NCI-H187 (cell line): ENCODE measurements around the gene SUOX.
"Not testable (repeated sequence)": the region's sequence is repeated elsewhere in the genome, so short reads cannot be mapped to it uniquely, and the experiment has no call there.

Source experiments
- DNase-seq, 2 experiments: peaks; one replicate each; lab custom pipeline; 2025; lab: John Stamatoyannopoulos, UW

The SUOX gene

GRCh38 chr12:55983232-55983842 lies 13.7 kb upstream of the SUOX start:
- no peak for DNase-seq

- no peak for DNase-seq
Measured at GRCh38 chr12:55984861-55985260, 12.2 kb upstream of the SUOX start.

- no peak for DNase-seq
Measured at GRCh38 chr12:55985341-55985740, 11.7 kb upstream of the SUOX start.

DNA sequence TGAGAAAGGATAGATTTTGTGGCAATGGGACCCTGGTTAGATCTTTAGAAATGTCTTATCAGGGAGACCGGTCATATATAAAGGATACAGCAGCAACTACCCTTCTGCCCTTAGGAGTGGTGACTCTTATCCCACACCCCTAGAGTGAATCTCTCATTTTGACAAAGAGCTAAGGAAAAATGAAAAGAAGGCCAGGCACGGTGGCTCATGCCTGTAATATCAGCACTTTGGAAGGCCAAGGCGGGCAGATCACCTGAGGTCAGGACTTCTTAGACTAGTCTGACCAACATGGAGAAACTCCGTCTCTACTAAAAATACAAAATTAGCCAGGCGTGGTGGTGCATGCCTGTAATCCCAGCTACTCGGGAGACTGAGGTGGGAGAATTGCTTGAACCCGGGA lies 11.1 kb upstream of the SUOX start:
- DNase-seq = not testable (repeated sequence)

DNA sequence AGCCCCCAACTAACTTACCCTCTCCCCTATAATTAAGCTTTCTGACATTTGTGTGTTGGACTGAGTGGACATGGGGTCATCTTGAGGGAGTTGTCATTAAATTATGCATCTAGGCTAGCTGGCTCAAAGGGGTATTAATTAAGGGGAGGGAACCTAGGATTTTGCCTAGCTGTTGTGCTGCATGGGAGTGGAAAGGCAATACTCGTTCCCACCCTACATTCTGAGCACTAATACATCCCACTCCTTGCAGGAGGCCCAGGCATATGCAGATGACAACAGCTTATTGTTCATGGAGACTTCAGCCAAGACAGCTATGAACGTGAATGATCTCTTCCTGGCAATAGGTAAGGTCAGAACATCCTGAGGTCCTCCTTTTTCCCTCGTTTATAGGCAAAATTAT lies 6.0 kb upstream of the SUOX start:
- DNase-seq = no peak

- DNase-seq = no peak
Measured at GRCh38 chr12:55993230-55993853, 3.7 kb upstream of the SUOX start.

GRCh38 chr12:55995366-55995765 lies 1.7 kb upstream of the SUOX start:
- no peak for DNase-seq

GRCh38 chr12:55996201-55996714 lies 818 bp upstream of the SUOX start:
- peak; percentile 40 to 43 for DNase-seq

DNA sequence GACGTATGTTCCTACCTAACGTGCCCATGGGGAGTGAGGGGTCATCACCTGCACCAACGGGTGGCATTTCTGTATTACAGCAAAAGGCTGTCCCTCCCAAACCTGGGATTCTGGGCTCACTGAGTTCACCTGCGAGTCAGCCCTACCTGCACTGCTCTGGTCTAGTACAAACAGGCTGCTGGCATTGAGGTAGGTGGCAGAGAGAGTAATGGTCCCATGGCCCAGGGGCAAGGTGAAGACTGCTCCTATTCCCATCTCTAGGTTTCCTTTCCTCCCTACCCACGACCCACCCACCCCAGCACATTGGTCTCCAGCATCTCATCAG lies 421 bp downstream of the SUOX start:
- no peak for DNase-seq

DNA sequence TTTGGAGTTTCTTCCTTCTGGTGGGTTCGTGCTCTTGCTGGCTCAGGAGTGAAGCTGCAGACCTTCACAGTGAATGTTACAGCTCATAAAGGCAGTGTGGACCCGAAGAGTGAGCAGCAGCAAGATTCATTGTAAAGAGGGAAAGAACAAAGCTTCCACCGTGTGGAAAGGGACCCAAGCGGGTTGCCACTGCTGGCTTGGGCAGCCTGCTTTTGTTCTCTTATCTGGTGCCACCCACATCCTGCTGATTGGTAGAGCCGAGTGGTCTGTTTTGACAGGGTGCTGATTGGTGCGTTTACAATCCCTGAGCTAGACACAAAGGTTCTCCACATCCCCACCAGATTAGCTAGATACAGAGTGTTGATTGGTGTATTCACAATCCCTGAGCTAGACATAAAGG lies 2.4 kb downstream of the SUOX start:
- not testable (repeated sequence) for DNase-seq

DNA sequence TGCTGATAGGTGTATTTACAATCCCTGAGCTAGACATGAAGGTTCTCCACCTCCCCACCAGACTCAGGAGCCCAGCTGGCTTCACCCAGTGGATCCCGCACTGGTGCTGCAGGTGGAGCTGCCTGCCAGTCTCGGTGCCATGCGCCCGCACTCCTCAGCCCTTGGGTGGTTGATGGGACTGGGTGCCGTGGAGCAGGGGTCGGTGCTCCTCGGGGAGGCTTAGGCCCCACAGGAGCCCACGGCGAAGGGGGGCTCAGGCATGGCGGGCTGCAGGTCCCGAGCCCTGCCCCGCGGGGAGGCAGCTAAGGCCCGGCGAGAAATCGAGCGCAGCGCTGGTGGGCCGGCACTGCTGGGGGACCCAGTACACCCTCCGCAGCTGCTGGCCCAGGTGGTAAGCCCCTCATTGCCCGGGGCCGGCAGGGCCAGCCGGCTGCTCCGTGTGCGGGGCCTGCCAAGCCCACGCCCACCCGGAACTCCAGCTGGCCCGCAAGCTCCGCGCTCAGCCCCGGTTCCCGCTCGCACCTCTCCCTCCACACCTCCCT lies 3.0 kb downstream of the SUOX start:
- DNase-seq = not testable (repeated sequence)

DNA sequence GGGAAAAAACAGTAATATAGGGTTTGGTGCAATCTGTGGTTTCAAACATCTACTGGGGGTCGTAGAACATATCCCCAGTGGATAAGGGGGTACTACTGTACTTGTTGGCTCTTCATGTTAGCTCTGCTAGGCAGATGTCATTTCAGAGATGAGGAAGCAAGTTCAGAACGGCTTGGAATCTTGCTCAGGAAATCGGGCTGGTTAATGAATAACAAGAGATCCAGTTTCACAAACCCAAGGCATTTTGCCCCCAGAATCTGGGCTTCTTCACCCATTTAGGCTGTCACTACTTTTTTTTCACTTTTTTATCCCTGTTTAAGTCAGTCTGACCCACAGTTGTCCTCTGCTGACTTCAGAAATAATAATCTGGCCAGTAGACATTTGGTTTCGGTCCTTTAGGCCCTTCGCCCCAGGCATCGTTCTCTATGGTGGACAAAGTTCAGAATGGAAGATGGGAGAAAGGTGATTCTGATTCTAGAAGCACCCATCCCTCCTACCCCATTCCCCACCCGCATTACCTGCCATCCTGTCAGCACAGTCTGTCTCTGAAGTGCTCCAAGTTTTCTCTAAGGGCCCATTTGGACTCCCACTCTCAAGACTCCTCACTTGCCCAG lies 4.5 kb downstream of the SUOX start:
- DNase-seq = no peak

DNA sequence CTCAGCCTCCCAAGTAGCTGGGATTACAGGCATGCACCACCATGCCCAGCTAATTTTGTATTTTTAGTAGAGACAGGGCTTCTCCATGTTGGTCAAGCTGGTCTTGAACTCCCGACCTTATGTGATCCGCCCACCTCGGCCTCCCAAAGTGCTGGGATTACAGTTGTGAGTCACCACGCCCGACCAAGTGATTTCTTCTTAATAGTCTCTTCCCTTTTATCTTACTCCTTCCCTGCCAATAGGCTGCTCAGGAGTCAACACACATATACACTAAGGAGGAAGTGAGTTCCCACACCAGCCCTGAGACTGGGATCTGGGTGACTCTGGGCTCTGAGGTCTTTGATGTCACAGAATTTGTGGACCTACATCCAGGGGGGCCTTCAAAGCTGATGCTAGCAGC lies 6.3 kb downstream of the SUOX start:
- not testable (repeated sequence) for DNase-seq

DNA sequence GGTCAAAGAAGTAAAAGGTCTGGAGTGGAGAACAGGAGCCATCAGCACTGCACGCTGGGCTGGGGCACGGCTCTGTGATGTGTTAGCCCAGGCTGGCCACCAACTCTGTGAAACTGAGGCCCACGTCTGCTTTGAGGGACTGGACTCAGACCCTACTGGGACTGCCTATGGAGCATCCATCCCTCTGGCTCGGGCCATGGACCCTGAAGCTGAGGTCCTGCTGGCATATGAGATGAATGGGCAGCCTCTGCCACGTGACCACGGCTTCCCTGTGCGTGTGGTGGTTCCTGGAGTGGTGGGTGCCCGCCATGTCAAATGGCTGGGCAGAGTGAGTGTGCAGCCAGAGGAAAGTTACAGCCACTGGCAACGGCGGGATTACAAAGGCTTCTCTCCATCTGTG lies 7.1 kb downstream of the SUOX start:
- no peak for DNase-seq

DNA sequence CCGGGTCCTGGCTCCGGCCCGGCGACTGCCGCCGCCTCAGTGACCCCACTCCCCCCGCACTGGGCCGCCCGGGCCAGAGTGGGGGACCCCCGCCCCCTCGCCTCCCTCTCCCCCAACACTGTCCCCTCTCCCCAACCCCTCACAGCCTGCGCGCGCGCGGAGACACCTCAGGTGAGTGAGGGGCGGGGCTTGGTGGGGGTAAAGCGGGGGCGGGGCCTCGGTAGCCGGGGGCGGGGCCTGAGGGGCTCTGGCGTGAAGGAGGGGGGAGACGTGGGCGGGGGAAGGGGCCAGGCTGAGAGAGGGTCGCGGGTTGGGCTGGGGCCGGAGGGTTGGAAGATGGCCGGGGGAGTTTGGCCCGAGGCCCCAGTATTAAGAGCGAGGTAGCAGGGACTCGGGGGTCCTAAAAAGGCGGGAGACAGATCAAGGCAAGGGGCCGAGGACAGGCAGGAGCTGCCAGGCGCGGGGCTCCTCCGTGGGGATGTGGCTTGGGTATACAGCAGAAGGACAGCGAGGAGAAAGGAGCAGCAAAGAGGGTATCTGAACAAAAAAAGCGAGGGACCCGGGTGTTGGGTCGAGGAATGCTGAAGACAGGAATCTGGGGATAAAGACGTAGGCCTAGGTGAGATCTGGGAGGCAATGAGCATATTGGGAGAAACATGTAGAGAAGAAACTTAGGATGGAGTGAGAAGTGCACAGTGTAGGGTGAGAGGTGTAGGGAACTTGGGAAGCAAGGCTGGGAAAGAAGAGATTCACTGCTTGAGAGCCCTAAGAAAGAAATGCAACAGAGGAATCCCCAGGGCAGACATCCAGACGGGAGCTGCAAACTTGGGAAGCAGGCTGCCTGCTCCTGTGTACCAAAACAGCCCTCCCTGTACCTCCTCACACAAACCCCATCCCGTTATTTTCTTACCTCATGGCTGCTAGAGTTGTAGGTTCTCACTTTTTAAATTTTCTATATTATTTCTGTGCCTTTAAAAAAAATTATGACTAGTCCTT lies 10.8 kb downstream of the SUOX start:
- DNase-seq = peak; percentile 70 to 75

- DNase-seq = no peak
Measured at GRCh38 chr12:56010111-56010570, 13.1 kb downstream of the SUOX start.

GRCh38 chr12:56011509-56012090 lies 14.5 kb downstream of the SUOX start:
- DNase-seq = no peak

DNA sequence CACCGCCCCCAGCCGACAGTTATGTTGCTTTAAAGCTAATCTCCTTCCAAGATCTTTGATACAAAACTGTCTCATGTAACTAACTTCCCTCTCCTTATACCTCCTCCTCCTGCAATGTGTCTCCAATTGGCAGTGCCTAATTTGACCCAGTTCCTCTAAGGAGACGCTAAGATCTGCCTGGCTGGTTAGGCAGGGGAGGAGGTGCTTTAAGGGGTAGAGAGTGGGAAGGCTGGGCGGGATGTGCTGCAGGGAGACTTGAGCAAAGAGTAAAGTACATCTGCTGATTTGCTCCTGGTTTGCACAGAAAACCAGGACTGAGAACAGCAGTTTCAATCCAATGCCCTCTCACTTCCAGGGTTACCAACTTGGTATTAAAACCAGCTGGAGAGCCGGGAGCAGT lies 16.4 kb downstream of the SUOX start:
- DNase-seq = no peak

DNA sequence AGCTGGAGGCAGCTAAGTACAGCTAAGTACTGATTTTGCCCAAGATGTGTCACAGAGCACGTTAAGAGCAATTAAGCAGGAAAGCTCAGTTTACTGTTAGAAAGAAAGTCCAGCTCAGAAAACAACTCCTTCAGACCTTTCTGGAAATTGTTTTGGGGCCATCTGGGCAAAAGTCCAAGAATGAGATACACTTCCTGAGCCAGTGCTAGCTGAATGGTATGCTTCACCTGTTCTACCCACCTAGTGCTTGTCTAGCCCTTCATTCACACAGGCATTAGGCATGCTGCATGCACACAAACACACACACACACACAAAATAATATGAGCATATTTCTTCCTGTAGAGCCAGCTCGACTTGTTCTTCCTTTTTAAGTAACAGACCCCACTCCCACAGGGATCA lies 17.1 kb downstream of the SUOX start:
- DNase-seq = no peak

DNA sequence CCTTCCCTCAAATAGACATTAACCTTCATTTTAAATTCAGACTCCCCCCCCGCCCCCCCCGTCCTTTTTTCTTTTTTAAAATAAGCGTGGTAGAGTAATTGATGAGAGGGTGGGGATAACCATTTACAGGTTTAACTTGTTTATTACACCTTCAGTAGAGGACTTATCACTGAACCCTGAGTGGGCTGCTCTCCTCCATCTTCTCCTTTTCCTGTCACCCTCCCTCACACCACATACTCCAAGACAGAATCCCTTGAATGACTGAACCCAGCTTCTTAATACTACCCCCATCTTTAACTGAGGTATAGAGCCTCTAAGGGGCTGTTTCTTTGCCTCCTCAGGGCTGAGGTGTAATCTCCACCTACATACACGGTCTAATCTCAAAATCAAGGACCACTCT lies 20.1 kb downstream of the SUOX start:
- DNase-seq = no peak

DNA sequence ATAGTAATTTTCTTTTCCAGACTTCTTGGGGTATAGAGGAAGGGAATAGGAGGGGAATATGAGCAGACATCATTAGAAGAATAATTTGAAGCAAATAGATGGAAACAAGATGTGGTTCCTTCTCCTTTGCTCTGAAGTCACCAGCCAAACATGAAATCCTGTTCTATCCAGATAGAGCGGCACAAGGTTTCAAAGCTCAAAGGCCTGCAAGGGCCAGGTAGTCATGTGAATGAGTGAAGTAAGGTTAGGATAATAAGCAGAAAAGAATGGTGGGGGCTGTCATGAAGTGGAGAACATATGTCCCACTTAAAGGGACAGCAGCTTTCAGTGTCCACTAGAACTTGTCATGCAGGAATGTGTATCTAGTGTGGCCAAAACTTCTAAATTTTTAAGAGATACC lies 21.3 kb downstream of the SUOX start:
- no peak for DNase-seq
